ENCODE results near the gene FBLN1.

GRCh38 chr22:45515676-45516075 lies 13.0 kb downstream of the FBLN1 start:
- TF ChIP-seq, protein P1, sequence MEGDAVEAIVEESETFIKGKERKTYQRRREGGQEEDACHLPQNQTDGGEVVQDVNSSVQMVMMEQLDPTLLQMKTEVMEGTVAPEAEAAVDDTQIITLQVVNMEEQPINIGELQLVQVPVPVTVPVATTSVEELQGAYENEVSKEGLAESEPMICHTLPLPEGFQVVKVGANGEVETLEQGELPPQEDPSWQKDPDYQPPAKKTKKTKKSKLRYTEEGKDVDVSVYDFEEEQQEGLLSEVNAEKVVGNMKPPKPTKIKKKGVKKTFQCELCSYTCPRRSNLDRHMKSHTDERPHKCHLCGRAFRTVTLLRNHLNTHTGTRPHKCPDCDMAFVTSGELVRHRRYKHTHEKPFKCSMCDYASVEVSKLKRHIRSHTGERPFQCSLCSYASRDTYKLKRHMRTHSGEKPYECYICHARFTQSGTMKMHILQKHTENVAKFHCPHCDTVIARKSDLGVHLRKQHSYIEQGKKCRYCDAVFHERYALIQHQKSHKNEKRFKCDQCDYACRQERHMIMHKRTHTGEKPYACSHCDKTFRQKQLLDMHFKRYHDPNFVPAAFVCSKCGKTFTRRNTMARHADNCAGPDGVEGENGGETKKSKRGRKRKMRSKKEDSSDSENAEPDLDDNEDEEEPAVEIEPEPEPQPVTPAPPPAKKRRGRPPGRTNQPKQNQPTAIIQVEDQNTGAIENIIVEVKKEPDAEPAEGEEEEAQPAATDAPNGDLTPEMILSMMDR (IDR thresholded peaks at IDR 0.05) = no peak
- TF ChIP-seq ZFX (IDR thresholded peaks at IDR 0.05; ENCODE audit: borderline replicate concordance) = no peak
